Thoracic aorta (tissue), 2 donors: ENCODE results near the gene GCGR. TPM values are rescaled to one million over a fixed set of nuclear protein-coding genes. Genes with fewer than 3 reads are reported as not detected.

Experiments
- ATAC-seq: fragments of 150-250 bp; one replicate; pipeline ENCODE4 v1.8.0; 2017; ENCODE audit warnings: low read depth; ENCODE audit not compliant: insufficient number of reproducible peaks, low FRiP score
- DNase-seq: peaks from one replicate; pipeline ENCODE4 v3.0.0-alpha.2; 2020; ENCODE audit warnings: low spot score
- H3K27ac ChIP-seq, 2 donors: fragments of 200-600 bp; sonication (generic); 1 replicate in 1 of 2; 2 replicates in 1 of 2; pipeline ENCODE4 v1.5.1; 2016; ENCODE audit warnings: mild to moderate bottlenecking in 2 of 2, moderate library complexity in 2 of 2
- H3K27me3 ChIP-seq: fragments of 200-600 bp; sonication (generic); replicated peaks from 2 replicates; pipeline ENCODE4 v1.6.0; 2016; ENCODE audit warnings: mild to moderate bottlenecking; ENCODE audit not compliant: insufficient read depth
- H3K36me3 ChIP-seq: fragments of 200-600 bp; sonication (generic); one replicate; pipeline ENCODE4 v1.5.1; 2016
- H3K4me1 ChIP-seq, 2 donors: fragments of 200-600 bp; sonication (generic); 1 replicate in 1 of 2; 2 replicates in 1 of 2; pipeline versions ENCODE4 v1.5.1 to v1.6.0; 2016; ENCODE audit warnings: low read depth in 2 of 2, mild to moderate bottlenecking in 1 of 2; ENCODE audit not compliant: control insufficient read depth in 1 of 2
- H3K4me3 ChIP-seq: fragments of 200-600 bp; sonication (generic); 2 replicates; pipeline ENCODE4 v1.5.1; 2016; ENCODE audit warnings: mild to moderate bottlenecking
- H3K9me3 ChIP-seq: fragments of 200-600 bp; sonication (generic); 2 replicates; pipeline ENCODE4 v1.5.1; 2016
- CTCF ChIP-seq: fragments of 200-600 bp; sonication (generic); IDR thresholded peaks from one replicate; pipeline ENCODE4 v1.5.1; 2019; ENCODE audit warnings: antibody characterized with exemption
- total RNA-seq, 2 donors: library from RNA; depleted of rRNA; stranded (reverse); fragments of >200 nt; gene quantifications; one replicate each; pipeline versions ENCODE4 v1.1.0 to v1.2.3, GENCODE V29; 2016

GCGR gene
- total RNA-seq, 2 donors from 2014 or later: not detected

GRCh38 chr17:81831957-81832607 lies 28.1 kb downstream of the GCGR start:
- ATAC-seq (no peak), DNase-seq (no peak)
- Histone ChIP-seq H3K27ac (peak overlapping the region; percentile 87), H3K4me3 (peak overlapping the region; percentile 96), H3K36me3 (no peaks in the 10 kb centered on the region), H3K9me3 (no peaks in the 10 kb centered on the region), H3K4me1 (peaks cover 15 to 28% of the 10 kb centered on the region in 2 donors), H3K27me3 (no peaks in the 10 kb centered on the region)
- no peak for TF ChIP-seq CTCF

- H3K27me3 ChIP-seq: no peaks in the 10 kb centered on the region
- peak overlapping the region; percentile 96 for H3K4me3 ChIP-seq
- no peaks in the 10 kb centered on the region for H3K9me3 ChIP-seq
- no peak for DNase-seq
- peak overlapping the region; percentile 87 for H3K27ac ChIP-seq
- ATAC-seq: peak; percentile 11
- TF ChIP-seq CTCF: no peak
- peaks cover 15 to 28% of the 10 kb centered on the region in 2 donors for H3K4me1 ChIP-seq
- H3K36me3 ChIP-seq: no peaks in the 10 kb centered on the region
Measured at GRCh38 chr17:81832608-81833159, 28.7 kb downstream of the GCGR start.

- Histone ChIP-seq H3K27me3 (no peaks in the 10 kb centered on the region), H3K4me3 (peak within 1 kb of the TSS; percentile 96), H3K36me3 (no peaks in the 10 kb centered on the region), H3K9me3 (no peaks in the 10 kb centered on the region), H3K27ac (peak within 1 kb of the TSS; percentile 87), H3K4me1 (peaks cover 15 to 28% of the 10 kb centered on the region in 2 donors)
- DNase-seq: peak; percentile 77
- TF ChIP-seq CTCF: no peak
- peak; percentile 86 for ATAC-seq
Measured at GRCh38 chr17:81833160-81833920, 29.4 kb downstream of the GCGR start, which contains the start of gene MCRIP1. MCRIP1 (minus strand) TSS chr17:81833291; CDS start chr17:81824506, 8,785 bp downstream.

- H3K36me3 ChIP-seq: no peaks in the 10 kb centered on the region
- DNase-seq (no peak), ATAC-seq (no peak)
- no peak for TF ChIP-seq CTCF
- peaks cover 15 to 28% of the 10 kb centered on the region in 2 donors for H3K4me1 ChIP-seq
- no peaks in the 10 kb centered on the region for H3K27me3 ChIP-seq
- H3K4me3 ChIP-seq: peak overlapping the region; percentile 92
- H3K9me3 ChIP-seq: no peaks in the 10 kb centered on the region
- H3K27ac ChIP-seq: peak overlapping the region; percentile 76 to 86
Measured at GRCh38 chr17:81833921-81834830, 30.2 kb downstream of the GCGR start.
